Keratinocyte (primary cell): Measurements from ENCODE around the gene SPOCK3. TPM values are rescaled to one million over a fixed set of nuclear protein-coding genes. Genes with fewer than 3 reads are reported as not detected.

Experiments
- DNase-seq: peaks from one replicate; pipeline ENCODE4 v3.0.0-alpha.2; 2011; ENCODE audit warnings: low read depth, missing footprints, low spot score
- FAIRE-seq: peaks from 2 replicates; lab custom pipeline; 2011; peaks lifted over from hg19 to GRCh38; lab: Jason Lieb, UNC
- H2AFZ ChIP-seq: 2 replicates; pipeline ENCODE4 v1.6.0; 2012; ENCODE audit warnings: low read length, control low read depth, inconsistent platforms; ENCODE audit not compliant: control insufficient read depth
- H3K27ac ChIP-seq: 2 replicates; pipeline ENCODE4 v1.5.1; 2011; ENCODE audit warnings: low read length; ENCODE audit not compliant: control insufficient read depth, insufficient read depth
- H3K27me3 ChIP-seq: 3 replicates; pipeline ENCODE4 v1.6.0; 2011; ENCODE audit warnings: low read length; ENCODE audit not compliant: control insufficient read depth, insufficient read depth; ENCODE audit errors: extremely low read depth
- H3K36me3 ChIP-seq, 2 experiments: 2 replicates in 1 of 2; 3 replicates in 1 of 2; pipeline ENCODE4 v1.5.1; 2011; ENCODE audit warnings: low read length in 2 of 2, mild to moderate bottlenecking in 1 of 2; ENCODE audit not compliant: control insufficient read depth in 2 of 2, insufficient read depth in 2 of 2; ENCODE audit errors: extremely low read depth in 1 of 2
- H3K4me1 ChIP-seq: 3 replicates; pipeline ENCODE4 v1.5.1; 2011; ENCODE audit warnings: low read length; ENCODE audit not compliant: control insufficient read depth, insufficient read depth; ENCODE audit errors: extremely low read depth
- H3K4me2 ChIP-seq: 3 replicates; pipeline ENCODE4 v1.6.0; 2011; ENCODE audit warnings: low read depth, low read length; ENCODE audit not compliant: control insufficient read depth, insufficient read depth; ENCODE audit errors: extremely low read depth
- H3K4me3 ChIP-seq, 3 experiments: fragments of 200-600 bp in 1 of 3; sonication (generic) in 1 of 3; 2 replicates in 2 of 3; 3 replicates in 1 of 3; pipeline ENCODE4 v1.5.1; 2011 to 2016; ENCODE audit warnings: low read length in 3 of 3, mild to moderate bottlenecking in 3 of 3, control low read depth in 2 of 3, inconsistent platforms in 1 of 3, low read depth in 1 of 3, mixed read lengths in 1 of 3, mixed run types in 1 of 3, moderate library complexity in 1 of 3; ENCODE audit not compliant: control insufficient read depth in 2 of 3, insufficient read depth in 2 of 3; ENCODE audit errors: extremely low read depth in 1 of 3
- H3K79me2 ChIP-seq: 2 replicates; pipeline ENCODE4 v1.6.0; 2012; ENCODE audit warnings: low read length; ENCODE audit not compliant: control insufficient read depth, insufficient read depth
- H3K9ac ChIP-seq: 3 replicates; pipeline ENCODE4 v1.6.0; 2011; ENCODE audit warnings: low read length; ENCODE audit not compliant: control insufficient read depth, insufficient read depth; ENCODE audit errors: extremely low read depth
- H3K9me1 ChIP-seq: 3 replicates; pipeline ENCODE4 v1.6.0; 2011; ENCODE audit warnings: low read length; ENCODE audit not compliant: control insufficient read depth, insufficient read depth; ENCODE audit errors: extremely low read depth
- H3K9me3 ChIP-seq: 2 replicates; pipeline ENCODE4 v1.5.1; 2012; ENCODE audit warnings: low read depth, low read length; ENCODE audit not compliant: control insufficient read depth
- H4K20me1 ChIP-seq: 3 replicates; pipeline ENCODE4 v1.6.0; 2011; ENCODE audit warnings: low read length; ENCODE audit not compliant: control insufficient read depth, insufficient read depth; ENCODE audit errors: extremely low read depth
- EZH2 ChIP-seq: IDR thresholded peaks from one replicate; pipeline ENCODE4 v1.6.1; 2012; ENCODE audit warnings: inconsistent platforms, mild to moderate bottlenecking, low read length, moderate library complexity
- dilution Hi-C: fragments of 300-500 bp; cut with MboI; formaldehyde crosslinking; loops from one replicate; pipeline ENCODE4 v1.7.0; 2020; ENCODE audit warnings: low sequenced_read_pairs; ENCODE audit not compliant: extremely low pct_ligation_motif_present
- polyA plus RNA-seq, 5 experiments: library from polyadenylated mRNA; depleted of rRNA in 3 of 5; stranded (reverse) in 3 of 5; stranded (forward) in 1 of 5; unstranded in 1 of 5; fragments of >200 nt; gene quantifications; 1 replicate in 1 of 5; 2 replicates in 3 of 5; 3 replicates in 1 of 5; pipeline versions ENCODE4 v1.2.1 to v1.2.3, GENCODE V29; 2011 to 2012; ENCODE audit warnings: missing spikeins in 2 of 5, low read depth in 1 of 5, low replicate concordance in 1 of 5
- TF ChIP-seq, protein P1 (sequence below), 3 experiments: IDR thresholded peaks in 1 of 3; conservative IDR thresholded peaks in 1 of 3; optimal IDR thresholded peaks in 1 of 3; 2 replicates in 2 of 3; 3 replicates in 1 of 3; pipeline versions ENCODE3 to v1.5.1; 2011; ENCODE audit warnings: low read length in 3 of 3, mild to moderate bottlenecking in 3 of 3, moderate library complexity in 2 of 3, control low read depth in 1 of 3, inconsistent platforms in 1 of 3; ENCODE audit not compliant: insufficient read depth in 2 of 3; ENCODE audit errors: extremely low read depth in 1 of 3

Gene SPOCK3
- polyA plus RNA-seq, 1 donor (not counting 4 experiments of a cell fraction or from before 2014, with no cell fraction given): not detected

DNA sequence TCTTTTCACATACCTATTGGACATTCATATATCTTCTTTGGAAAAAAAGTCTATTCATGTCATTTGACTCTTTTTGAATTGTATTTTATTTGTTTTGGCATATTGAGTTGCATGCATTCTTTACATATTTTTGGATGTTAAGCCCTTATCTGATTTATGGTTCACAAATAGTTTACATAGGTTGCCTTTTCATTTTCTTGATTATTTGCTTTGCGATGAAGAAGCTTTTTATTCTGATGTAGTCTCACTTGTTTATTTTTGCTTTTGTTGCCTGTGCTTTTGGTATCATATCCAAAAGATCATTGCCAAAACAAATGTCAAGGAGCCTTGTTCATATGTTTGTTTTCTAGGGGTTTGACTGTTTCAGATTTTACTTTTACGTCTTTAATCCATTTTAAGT, 43.9 kb downstream of the SPOCK3 start:
- FAIRE-seq: no peak

DNA sequence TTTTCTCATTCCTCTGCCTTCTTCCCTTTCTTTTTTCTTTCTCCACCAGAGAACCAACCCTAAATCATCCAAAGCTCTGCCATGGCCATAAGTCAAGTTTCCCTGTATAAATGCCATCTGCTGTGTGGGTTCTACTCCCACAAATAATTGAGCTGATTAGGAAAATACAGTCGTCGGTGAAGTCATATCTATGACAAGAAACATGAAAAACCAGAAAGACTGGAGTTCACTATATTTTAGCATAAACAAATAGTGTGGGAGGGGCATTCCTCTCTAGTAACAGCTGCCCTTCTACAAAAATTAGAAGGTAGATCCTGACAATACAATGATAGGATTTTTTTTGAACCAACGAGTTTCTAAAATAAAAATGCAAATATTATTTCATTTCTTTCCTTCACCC, 48.8 kb downstream of the SPOCK3 start:
- Histone ChIP-seq H3K4me2 (no peak overlapping the region), H3K9me3 (no peaks in the 10 kb centered on the region), H3K36me3 (no peaks in the 10 kb centered on the region), H4K20me1 (no peaks in the 10 kb centered on the region), H3K4me3 (no peak overlapping the region), H3K27ac (no peak overlapping the region), H3K79me2 (no peaks in the 10 kb centered on the region), H3K27me3 (no peaks in the 10 kb centered on the region), H3K9ac (no peak overlapping the region), H3K4me1 (no peaks in the 10 kb centered on the region), H2AFZ (no peak overlapping the region), H3K9me1 (no peaks in the 10 kb centered on the region)
- FAIRE-seq: no peak
- no peak for DNase-seq
- no peak for TF ChIP-seq EZH2
- TF ChIP-seq, protein P1, sequence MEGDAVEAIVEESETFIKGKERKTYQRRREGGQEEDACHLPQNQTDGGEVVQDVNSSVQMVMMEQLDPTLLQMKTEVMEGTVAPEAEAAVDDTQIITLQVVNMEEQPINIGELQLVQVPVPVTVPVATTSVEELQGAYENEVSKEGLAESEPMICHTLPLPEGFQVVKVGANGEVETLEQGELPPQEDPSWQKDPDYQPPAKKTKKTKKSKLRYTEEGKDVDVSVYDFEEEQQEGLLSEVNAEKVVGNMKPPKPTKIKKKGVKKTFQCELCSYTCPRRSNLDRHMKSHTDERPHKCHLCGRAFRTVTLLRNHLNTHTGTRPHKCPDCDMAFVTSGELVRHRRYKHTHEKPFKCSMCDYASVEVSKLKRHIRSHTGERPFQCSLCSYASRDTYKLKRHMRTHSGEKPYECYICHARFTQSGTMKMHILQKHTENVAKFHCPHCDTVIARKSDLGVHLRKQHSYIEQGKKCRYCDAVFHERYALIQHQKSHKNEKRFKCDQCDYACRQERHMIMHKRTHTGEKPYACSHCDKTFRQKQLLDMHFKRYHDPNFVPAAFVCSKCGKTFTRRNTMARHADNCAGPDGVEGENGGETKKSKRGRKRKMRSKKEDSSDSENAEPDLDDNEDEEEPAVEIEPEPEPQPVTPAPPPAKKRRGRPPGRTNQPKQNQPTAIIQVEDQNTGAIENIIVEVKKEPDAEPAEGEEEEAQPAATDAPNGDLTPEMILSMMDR (optimal IDR thresholded peaks at IDR 0.05 in 1 of 3, IDR thresholded peaks at IDR 0.05 in 1 of 3, conservative IDR thresholded peaks at IDR 0.05 in 1 of 3; ENCODE audit: extremely low read depth in 1 of 3, insufficient read depth in 2 of 3, low read length in 3 of 3): no peak
- dilution Hi-C loops: no loop called here

More for the DNA sequence above, 43.9 kb downstream of the SPOCK3 start:
- no peak overlapping the region for H3K27ac ChIP-seq
- H3K4me1 ChIP-seq: no peaks in the 10 kb centered on the region
- no peak overlapping the region for H2AFZ ChIP-seq
- no peaks in the 10 kb centered on the region for H3K9me1 ChIP-seq
- no peaks in the 10 kb centered on the region for H3K27me3 ChIP-seq
- H3K79me2 ChIP-seq: no peaks in the 10 kb centered on the region
- no peaks in the 10 kb centered on the region for H3K9me3 ChIP-seq
- no peak overlapping the region for H3K4me3 ChIP-seq
- dilution Hi-C loops: no loop called here
- no peak overlapping the region for H3K9ac ChIP-seq
- H3K36me3 ChIP-seq: no peaks in the 10 kb centered on the region
- H4K20me1 ChIP-seq: no peaks in the 10 kb centered on the region
- TF ChIP-seq, protein P1 (optimal IDR thresholded peaks at IDR 0.05 in 1 of 3, IDR thresholded peaks at IDR 0.05 in 1 of 3, conservative IDR thresholded peaks at IDR 0.05 in 1 of 3; ENCODE audit: extremely low read depth in 1 of 3, insufficient read depth in 2 of 3, low read length in 3 of 3): no peak
- no peak for TF ChIP-seq EZH2
- H3K4me2 ChIP-seq: no peak overlapping the region
- DNase-seq: no peak
